ENCODE data around the gene KRTAP12-4. TPM values are rescaled to one million over a fixed set of nuclear protein-coding genes. Genes with fewer than 3 reads are reported as not detected.

The KRTAP12-4 gene
- total RNA-seq, 1 donor from 2014 or later, result not detected

- Mint-ChIP-seq H3K4me3 (no peak overlapping the region), H3K4me1 (no peaks in the 10 kb centered on the region), H3K27ac (no peak overlapping the region), H3K9me3 (no peaks in the 10 kb centered on the region), H3K36me3 (ENCODE audit: low read depth) (no peaks in the 10 kb centered on the region), H3K27me3 (peaks cover 43% of the 10 kb centered on the region)
- ChIA-PET CTCF (no interaction called here), POLR2A (no interaction called here)
- ATAC-seq (ENCODE audit: low read depth) (no peak), DNase-seq (no peak)
- intact Hi-C loops (cut with micrococcal nuclease), result no loop called here
- no peak for TF ChIP-seq CTCF (IDR thresholded peaks at IDR 0.05)
Measured at GRCh38 chr21:44684483-44684882, 30.0 kb upstream of the KRTAP12-4 start.

GRCh38 chr21:44684077-44684476 lies 29.6 kb upstream of the KRTAP12-4 start:
- H3K27me3 Mint-ChIP-seq, result peaks cover 43% of the 10 kb centered on the region
- H3K4me1 Mint-ChIP-seq, result no peaks in the 10 kb centered on the region
- no peaks in the 10 kb centered on the region for H3K36me3 Mint-ChIP-seq (ENCODE audit: low read depth)
- ATAC-seq (ENCODE audit: low read depth) (no peak), DNase-seq (no peak)
- TF ChIP-seq CTCF (IDR thresholded peaks at IDR 0.05), result no peak
- intact Hi-C loops (cut with micrococcal nuclease), result no loop called here
- H3K9me3 Mint-ChIP-seq, result no peaks in the 10 kb centered on the region
- ChIA-PET CTCF (no interaction called here), POLR2A (no interaction called here)
- H3K4me3 Mint-ChIP-seq, result no peak overlapping the region
- no peak overlapping the region for H3K27ac Mint-ChIP-seq

GRCh38 chr21:44682580-44683151 lies 28.2 kb upstream of the KRTAP12-4 start:
- H3K4me3 Mint-ChIP-seq, result no peak overlapping the region
- no peaks in the 10 kb centered on the region for H3K4me1 Mint-ChIP-seq
- H3K36me3 Mint-ChIP-seq (ENCODE audit: low read depth), result no peaks in the 10 kb centered on the region
- DNase-seq, result no peak
- intact Hi-C loops (cut with micrococcal nuclease), result no loop called here
- no peak overlapping the region for H3K27ac Mint-ChIP-seq
- TF ChIP-seq CTCF (IDR thresholded peaks at IDR 0.05), result no peak
- no peak for ATAC-seq (ENCODE audit: low read depth)
- no peaks in the 10 kb centered on the region for H3K9me3 Mint-ChIP-seq
- H3K27me3 Mint-ChIP-seq, result peaks cover 42% of the 10 kb centered on the region
- ChIA-PET CTCF (no interaction called here), POLR2A (no interaction called here)

GRCh38 chr21:44681861-44682579 lies 27.6 kb upstream of the KRTAP12-4 start, which contains the start of gene KRTAP12-1:
KRTAP12-1 (minus strand) TSS chr21:44682163; CDS start chr21:44682123, 40 bp downstream.
- DNase-seq (no peak), ATAC-seq (ENCODE audit: low read depth) (no peak)
- Mint-ChIP-seq H3K4me1 (no peaks in the 10 kb centered on the region), H3K36me3 (ENCODE audit: low read depth) (no peaks in the 10 kb centered on the region), H3K27ac (no peak within 1 kb of the TSS), H3K4me3 (no peak within 1 kb of the TSS), H3K9me3 (no peaks in the 10 kb centered on the region), H3K27me3 (peaks cover 37% of the 10 kb centered on the region)
- intact Hi-C loops (cut with micrococcal nuclease), result no loop called here
- CTCF ChIA-PET, result no interaction called here
- no peak for TF ChIP-seq CTCF (IDR thresholded peaks at IDR 0.05)
- POLR2A ChIA-PET, result no interaction called here

GRCh38 chr21:44681152-44681551 lies 26.7 kb upstream of the KRTAP12-4 start:
- no peak overlapping the region for H3K27ac Mint-ChIP-seq
- TF ChIP-seq CTCF (IDR thresholded peaks at IDR 0.05), result no peak
- POLR2A ChIA-PET, result no interaction called here
- no peaks in the 10 kb centered on the region for H3K36me3 Mint-ChIP-seq (ENCODE audit: low read depth)
- H3K4me1 Mint-ChIP-seq, result no peaks in the 10 kb centered on the region
- intact Hi-C loops (cut with micrococcal nuclease), result no loop called here
- ATAC-seq (ENCODE audit: low read depth) (no peak), DNase-seq (no peak)
- H3K27me3 Mint-ChIP-seq, result peaks cover 36% of the 10 kb centered on the region
- no peaks in the 10 kb centered on the region for H3K9me3 Mint-ChIP-seq
- CTCF ChIA-PET, result no interaction called here
- H3K4me3 Mint-ChIP-seq, result no peak overlapping the region
